ENCODE results near the gene SETD2. TPM values are rescaled to one million over a fixed set of nuclear protein-coding genes. Genes with fewer than 3 reads are reported as not detected.

The SETD2 gene
- total RNA-seq, 1 donor from 2014 or later: 73.9 TPM

DNA sequence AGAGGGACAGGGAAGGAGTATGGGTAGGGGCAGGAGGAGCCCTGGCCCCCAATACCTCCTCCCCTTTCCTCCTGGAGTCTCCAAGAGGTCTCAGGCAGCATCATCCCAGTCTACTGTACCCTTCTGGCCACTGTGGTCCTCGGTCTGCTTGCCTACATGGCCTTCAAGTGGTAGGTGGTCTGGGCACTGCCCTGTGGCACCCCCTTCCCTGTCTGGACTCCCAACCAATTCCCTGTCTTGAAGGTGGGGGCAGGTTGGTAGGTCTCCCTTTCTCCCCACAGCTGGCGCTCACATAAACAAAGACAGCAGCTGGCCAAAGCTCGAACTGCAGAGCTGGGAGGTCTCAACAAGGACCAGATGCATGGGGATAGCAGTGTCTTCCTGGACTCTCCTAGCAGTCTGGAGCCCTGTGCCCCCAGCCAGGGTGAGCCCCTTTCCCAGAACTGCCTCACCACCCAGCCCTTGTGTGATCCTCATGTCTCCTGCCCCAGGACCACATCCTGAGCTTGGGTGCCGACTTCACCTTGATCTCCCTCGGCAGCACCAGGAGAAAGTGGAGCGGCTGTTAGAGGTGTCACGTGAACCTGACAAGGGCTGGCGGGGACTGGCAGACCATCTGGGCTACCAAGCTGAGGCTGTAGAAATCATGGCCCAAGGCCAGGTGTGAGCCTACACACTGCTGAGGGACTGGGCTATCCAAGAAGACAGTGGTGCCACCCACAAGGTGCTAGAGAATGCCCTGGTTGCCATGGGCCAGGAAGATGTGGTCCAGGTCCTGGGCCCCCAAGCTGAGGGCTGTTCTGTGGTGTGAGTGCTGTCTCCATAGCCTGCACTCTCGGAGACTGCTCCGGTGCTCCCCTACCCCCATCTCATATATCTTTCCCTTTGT, 151.3 kb downstream of the SETD2 start:
- no peaks in the 10 kb centered on the region for H3K27me3 Mint-ChIP-seq
- peak overlapping the region; percentile 69 for H3K27ac Mint-ChIP-seq
- H3K4me1 Mint-ChIP-seq (ENCODE audit: low read depth): peaks cover 14% of the 10 kb centered on the region
- H3K4me3 Mint-ChIP-seq (ENCODE audit: low read depth): no peak overlapping the region
- TF ChIP-seq, protein P1, sequence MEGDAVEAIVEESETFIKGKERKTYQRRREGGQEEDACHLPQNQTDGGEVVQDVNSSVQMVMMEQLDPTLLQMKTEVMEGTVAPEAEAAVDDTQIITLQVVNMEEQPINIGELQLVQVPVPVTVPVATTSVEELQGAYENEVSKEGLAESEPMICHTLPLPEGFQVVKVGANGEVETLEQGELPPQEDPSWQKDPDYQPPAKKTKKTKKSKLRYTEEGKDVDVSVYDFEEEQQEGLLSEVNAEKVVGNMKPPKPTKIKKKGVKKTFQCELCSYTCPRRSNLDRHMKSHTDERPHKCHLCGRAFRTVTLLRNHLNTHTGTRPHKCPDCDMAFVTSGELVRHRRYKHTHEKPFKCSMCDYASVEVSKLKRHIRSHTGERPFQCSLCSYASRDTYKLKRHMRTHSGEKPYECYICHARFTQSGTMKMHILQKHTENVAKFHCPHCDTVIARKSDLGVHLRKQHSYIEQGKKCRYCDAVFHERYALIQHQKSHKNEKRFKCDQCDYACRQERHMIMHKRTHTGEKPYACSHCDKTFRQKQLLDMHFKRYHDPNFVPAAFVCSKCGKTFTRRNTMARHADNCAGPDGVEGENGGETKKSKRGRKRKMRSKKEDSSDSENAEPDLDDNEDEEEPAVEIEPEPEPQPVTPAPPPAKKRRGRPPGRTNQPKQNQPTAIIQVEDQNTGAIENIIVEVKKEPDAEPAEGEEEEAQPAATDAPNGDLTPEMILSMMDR (IDR thresholded peaks at IDR 0.05; ENCODE audit: unreplicated experiment): no peak
- DNase-seq (ENCODE audit: low spot score, unreplicated experiment): no peak
- peaks cover 6% of the 10 kb centered on the region for H3K36me3 Mint-ChIP-seq (ENCODE audit: insufficient read depth)
- H3K9me3 Mint-ChIP-seq (ENCODE audit: low read depth): no peaks in the 10 kb centered on the region

DNA sequence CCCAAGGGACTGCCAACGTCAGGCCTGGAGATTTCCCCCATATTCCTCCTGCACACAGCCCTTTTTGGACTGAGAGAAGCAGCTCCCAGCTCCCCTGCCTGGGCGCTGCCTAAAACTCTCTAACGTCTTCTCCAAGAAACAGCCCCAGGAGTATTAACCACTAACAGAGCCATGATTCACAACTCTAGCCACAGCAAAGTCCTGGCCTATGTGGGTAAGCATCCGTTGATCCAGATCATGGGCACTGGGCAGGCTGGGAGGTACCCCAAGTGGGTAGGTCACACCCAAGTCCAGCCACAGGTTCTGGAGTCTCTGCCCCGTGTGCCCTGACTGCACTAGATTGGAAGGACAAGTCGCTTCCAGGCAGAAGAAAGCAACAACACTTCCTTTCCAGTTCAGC, 152.5 kb downstream of the SETD2 start:
- TF ChIP-seq, protein P1 (IDR thresholded peaks at IDR 0.05; ENCODE audit: unreplicated experiment): no peak
- H3K4me3 Mint-ChIP-seq (ENCODE audit: low read depth): no peak overlapping the region
- no peaks in the 10 kb centered on the region for H3K9me3 Mint-ChIP-seq (ENCODE audit: low read depth)
- DNase-seq (ENCODE audit: low spot score, unreplicated experiment): no peak
- no peaks in the 10 kb centered on the region for H3K27me3 Mint-ChIP-seq
- H3K4me1 Mint-ChIP-seq (ENCODE audit: low read depth): peaks cover 11% of the 10 kb centered on the region
- no peak overlapping the region for H3K27ac Mint-ChIP-seq
- H3K36me3 Mint-ChIP-seq (ENCODE audit: insufficient read depth): peaks cover 3% of the 10 kb centered on the region

DNA sequence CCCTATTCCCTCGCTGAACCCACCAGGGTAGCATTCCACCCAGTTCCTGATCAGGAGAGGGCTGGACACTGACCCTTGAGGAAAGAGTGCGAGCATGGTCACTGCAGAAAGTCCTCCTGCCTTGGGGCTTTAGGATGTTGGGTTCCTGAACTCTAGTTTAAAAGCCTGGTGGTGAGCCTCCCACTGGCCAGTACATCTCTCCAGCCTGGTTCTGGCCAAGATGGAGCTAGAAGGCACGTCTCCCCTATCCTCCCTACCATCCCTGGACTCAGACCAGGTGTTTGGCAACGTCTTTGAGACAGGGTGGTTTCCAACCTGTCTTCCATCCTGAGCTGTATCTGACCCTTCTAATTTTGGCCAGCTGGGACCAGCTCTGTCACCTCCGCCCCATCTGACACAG, 153.0 kb downstream of the SETD2 start:
- Mint-ChIP-seq H3K27me3 (no peaks in the 10 kb centered on the region), H3K4me3 (ENCODE audit: low read depth) (no peak overlapping the region), H3K4me1 (ENCODE audit: low read depth) (peaks cover 8% of the 10 kb centered on the region), H3K9me3 (ENCODE audit: low read depth) (no peaks in the 10 kb centered on the region), H3K27ac (peak overlapping the region; percentile 45), H3K36me3 (ENCODE audit: insufficient read depth) (peaks cover 7% of the 10 kb centered on the region)
- DNase-seq (ENCODE audit: low spot score, unreplicated experiment): no peak
- TF ChIP-seq, protein P1 (IDR thresholded peaks at IDR 0.05; ENCODE audit: unreplicated experiment): no peak

DNA sequence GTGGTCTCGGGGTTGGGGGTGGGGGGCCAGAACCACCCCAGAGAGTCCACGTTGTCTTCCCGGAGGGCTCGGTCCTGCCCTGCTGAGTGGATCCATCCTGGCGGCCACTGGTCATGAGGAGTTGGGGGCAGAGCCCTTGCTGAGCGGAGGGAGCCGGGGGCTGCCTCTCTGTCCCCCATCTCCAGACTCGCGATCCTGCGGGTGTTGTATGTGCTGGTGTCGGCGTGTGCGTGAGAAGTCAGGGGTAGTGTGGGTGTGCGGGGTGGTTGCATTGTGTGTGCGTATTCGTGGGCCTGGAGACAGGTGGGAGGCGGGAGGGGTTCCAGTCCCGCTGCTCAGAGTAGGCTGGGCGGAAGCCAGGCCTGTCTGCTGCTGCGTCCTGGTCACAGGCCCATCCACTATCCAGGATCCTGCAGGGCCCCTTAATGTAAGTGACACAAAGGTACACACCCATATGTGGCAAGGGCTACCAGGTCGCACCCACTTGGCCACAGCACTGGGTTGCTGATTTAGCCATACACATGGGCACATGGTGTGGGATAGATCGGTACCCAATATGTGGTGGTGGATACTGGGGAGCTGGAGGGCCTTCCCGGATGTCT, 153.7 kb downstream of the SETD2 start:
- TF ChIP-seq, protein P1 (IDR thresholded peaks at IDR 0.05; ENCODE audit: unreplicated experiment): no peak
- peaks cover 10% of the 10 kb centered on the region for H3K36me3 Mint-ChIP-seq (ENCODE audit: insufficient read depth)
- H3K27me3 Mint-ChIP-seq: no peaks in the 10 kb centered on the region
- H3K27ac Mint-ChIP-seq: peak overlapping the region; percentile 98
- no peaks in the 10 kb centered on the region for H3K9me3 Mint-ChIP-seq (ENCODE audit: low read depth)
- no peak for DNase-seq (ENCODE audit: low spot score, unreplicated experiment)
- peaks cover 8% of the 10 kb centered on the region for H3K4me1 Mint-ChIP-seq (ENCODE audit: low read depth)
- H3K4me3 Mint-ChIP-seq (ENCODE audit: low read depth): peak overlapping the region; percentile 74

DNA sequence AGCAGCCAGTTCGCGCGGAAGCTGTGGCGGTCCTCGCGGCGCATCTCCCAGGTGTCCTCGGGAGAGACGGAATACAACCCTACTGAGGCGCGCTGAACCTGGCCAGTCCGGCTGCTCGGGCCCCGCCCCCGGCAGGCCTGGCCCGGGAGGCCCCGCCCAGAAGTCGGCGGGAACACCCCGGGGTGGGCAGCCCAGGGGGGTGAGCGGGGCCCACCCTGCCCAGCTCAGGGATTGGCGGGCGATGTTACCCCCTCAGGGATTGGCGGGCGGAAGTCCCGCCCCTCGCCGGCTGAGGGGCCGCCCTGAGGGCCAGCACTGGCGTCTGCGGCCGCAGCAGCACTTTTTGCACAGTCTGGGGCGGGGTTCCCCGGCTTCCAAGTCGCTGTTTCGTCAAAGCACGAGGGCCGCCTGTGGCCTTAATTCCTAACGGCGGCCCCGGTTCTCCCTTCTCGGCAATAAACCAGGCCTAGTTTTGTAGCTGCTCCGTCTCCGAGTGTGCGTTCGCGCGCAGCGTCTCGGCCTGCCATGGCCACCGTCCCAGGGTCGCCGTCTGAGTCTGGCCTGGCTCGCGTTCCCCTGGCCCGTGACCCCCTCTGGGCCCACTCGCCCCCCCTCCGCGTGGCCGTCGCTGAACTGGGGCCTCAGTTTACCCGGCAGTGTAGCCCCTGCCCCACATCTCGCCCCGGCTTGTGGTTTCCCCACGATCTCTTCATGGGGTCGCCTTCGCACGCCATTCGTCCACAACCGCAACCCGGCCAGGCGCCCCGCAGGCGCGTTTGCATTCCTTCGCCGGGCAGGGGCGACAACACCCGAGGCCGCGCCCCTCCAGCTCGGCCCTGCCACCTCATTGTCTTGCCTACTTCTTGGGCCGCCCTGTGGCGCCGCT, 154.4 kb downstream of the SETD2 start:
- TF ChIP-seq, protein P1 (IDR thresholded peaks at IDR 0.05; ENCODE audit: unreplicated experiment): peak; percentile 31
- Mint-ChIP-seq H3K4me1 (ENCODE audit: low read depth) (peaks cover 8% of the 10 kb centered on the region), H3K27ac (peak overlapping the region; percentile 98), H3K9me3 (ENCODE audit: low read depth) (no peaks in the 10 kb centered on the region), H3K27me3 (no peaks in the 10 kb centered on the region), H3K36me3 (ENCODE audit: insufficient read depth) (peaks cover 10% of the 10 kb centered on the region), H3K4me3 (ENCODE audit: low read depth) (peak overlapping the region; percentile 74)
- peak; percentile 85 for DNase-seq (ENCODE audit: low spot score, unreplicated experiment)
